GM12891 (cell line): ENCODE measurements around the gene CENPK.

ENCODE experiments used
- POLR2A ChIP-seq: IDR thresholded peaks from 2 replicates; pipeline ENCODE4 v1.6.1; 2011; ENCODE audit warnings: low read depth, low read length, control low read depth
- POLR2AphosphoS5 ChIP-seq: IDR thresholded peaks from 2 replicates; pipeline ENCODE4 v1.6.1; 2011; ENCODE audit warnings: low read depth, low read length, control low read depth
- SPI1 ChIP-seq: IDR thresholded peaks from 2 replicates; pipeline ENCODE4 v1.6.1; 2011; ENCODE audit warnings: low read depth, low read length, control low read depth
- TAF1 ChIP-seq: IDR thresholded peaks from 2 replicates; pipeline ENCODE4 v1.6.1; 2011; ENCODE audit warnings: low read depth, low read length, control low read depth

DNA sequence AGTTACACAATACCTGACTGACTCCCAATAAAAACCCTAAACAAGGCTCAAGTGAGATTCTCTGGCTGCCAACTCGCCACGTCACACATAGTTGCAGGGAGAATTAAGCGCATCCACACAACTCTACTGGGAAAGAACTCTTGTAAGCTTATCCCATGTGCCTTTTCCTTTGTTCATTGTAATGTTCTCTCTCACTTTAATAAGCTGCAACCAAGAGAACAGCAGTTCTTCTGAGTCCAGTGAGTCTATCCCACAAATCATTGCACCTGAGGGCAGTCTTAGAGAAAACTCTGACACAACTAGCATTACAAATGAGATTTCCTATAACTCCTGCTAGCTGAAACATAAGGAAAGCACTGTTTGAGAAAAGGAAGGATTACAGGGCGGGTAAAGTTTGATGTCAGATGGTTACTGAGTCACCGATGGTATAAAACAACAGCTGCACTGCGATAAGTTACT lies 27.4 kb downstream of the CENPK start:
- TF ChIP-seq POLR2A (no peak), POLR2AphosphoS5 (no peak), TAF1 (no peak), SPI1 (no peak)
